RWPE1 (cell line): ENCODE data around the gene USP24.

Source experiments
- CTCF ChIA-PET: fragments of 350-600 bp; sonication (Branson Sonifier 250); formaldehyde crosslinking; extraction: SDS; loops from one replicate; lab custom pipeline; 2021; lab: Yijun Ruan, JAX
- POLR2A ChIA-PET: fragments of 400-600 bp; formaldehyde crosslinking; extraction: SDS; loops from one replicate; lab custom pipeline; 2020; ENCODE audit warnings: antibody characterized with exemption; ENCODE audit not compliant: low non-redundant PET; lab: Yijun Ruan, JAX
- DNase-seq: peaks from one replicate; pipeline ENCODE4 v3.0.0; 2012; ENCODE audit warnings: low spot score
- H3K27ac ChIP-seq: fragments of 450-650 bp; 2 replicates; pipeline ENCODE4 v1.5.1; 2017
- TF ChIP-seq, protein P1 (sequence below): fragments of 450-650 bp; conservative IDR thresholded peaks from 2 replicates; pipeline ENCODE4 v1.5.1; 2017; ENCODE audit warnings: low read depth, mild to moderate bottlenecking

Gene USP24

GRCh38 chr1:55055951-55056631 is 159.1 kb downstream of the USP24 start:
- DNase-seq: no peak
- ChIA-PET CTCF (no interaction called here), POLR2A (no interaction called here)
- TF ChIP-seq, protein P1, sequence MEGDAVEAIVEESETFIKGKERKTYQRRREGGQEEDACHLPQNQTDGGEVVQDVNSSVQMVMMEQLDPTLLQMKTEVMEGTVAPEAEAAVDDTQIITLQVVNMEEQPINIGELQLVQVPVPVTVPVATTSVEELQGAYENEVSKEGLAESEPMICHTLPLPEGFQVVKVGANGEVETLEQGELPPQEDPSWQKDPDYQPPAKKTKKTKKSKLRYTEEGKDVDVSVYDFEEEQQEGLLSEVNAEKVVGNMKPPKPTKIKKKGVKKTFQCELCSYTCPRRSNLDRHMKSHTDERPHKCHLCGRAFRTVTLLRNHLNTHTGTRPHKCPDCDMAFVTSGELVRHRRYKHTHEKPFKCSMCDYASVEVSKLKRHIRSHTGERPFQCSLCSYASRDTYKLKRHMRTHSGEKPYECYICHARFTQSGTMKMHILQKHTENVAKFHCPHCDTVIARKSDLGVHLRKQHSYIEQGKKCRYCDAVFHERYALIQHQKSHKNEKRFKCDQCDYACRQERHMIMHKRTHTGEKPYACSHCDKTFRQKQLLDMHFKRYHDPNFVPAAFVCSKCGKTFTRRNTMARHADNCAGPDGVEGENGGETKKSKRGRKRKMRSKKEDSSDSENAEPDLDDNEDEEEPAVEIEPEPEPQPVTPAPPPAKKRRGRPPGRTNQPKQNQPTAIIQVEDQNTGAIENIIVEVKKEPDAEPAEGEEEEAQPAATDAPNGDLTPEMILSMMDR: no peak
- H3K27ac ChIP-seq: peak overlapping the region; percentile 32; the same call in 1 of the 2 replicates

- H3K27ac ChIP-seq: peak overlapping the region; percentile 32
- no peak for DNase-seq
- ChIA-PET CTCF (no interaction called here), POLR2A (no interaction called here)
- TF ChIP-seq, protein P1: no peak
These were observed 159.9 kb downstream of the USP24 start for GRCh38 chr1:55055084-55055882.

GRCh38 chr1:55054396-55054795 is 160.8 kb downstream of the USP24 start:
- peak overlapping the region; percentile 32 for H3K27ac ChIP-seq
- no peak for DNase-seq
- ChIA-PET CTCF (no interaction called here), POLR2A (no interaction called here)
- TF ChIP-seq, protein P1: no peak

DNA sequence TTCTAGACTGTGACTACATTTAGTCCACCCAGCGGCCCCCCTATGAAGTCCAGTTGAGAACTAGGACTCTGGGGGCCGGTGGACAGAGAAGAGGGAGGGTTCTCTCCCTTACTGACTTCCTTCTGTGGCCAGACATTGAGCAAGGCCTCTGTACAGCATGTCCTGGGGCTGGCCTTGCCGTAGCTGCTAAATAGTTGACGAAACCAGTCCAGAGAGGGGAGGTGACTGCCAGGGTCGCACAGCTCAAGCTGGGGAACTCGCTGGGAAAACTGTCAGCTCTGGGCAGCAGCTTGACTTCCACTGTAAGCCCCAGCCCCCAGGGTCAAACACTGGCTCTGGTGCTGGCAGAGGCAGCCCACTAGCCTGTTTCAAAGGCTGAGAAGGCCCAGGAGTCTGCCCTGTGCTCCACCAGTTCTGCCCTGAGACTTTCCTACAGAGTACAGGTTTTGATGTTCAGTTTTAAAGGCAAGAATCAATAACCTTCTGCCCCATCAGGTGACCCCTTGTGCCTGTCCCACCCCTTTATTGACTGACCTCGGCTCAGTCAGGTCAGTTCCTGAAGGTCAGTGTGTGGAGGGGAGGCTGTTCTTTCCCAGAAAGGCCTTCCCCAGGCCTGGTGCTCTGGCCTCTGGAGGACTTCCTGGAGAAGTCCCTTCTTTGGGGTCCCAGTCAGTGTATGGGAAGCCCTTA is 161.8 kb downstream of the USP24 start:
- TF ChIP-seq, protein P1: no peak
- POLR2A ChIA-PET: no interaction called here
- H3K27ac ChIP-seq: peak overlapping the region; percentile 32
- CTCF ChIA-PET: no interaction called here
- DNase-seq: no peak

GRCh38 chr1:55052221-55053142 is 162.7 kb downstream of the USP24 start:
- peak overlapping the region; percentile 32 for H3K27ac ChIP-seq
- ChIA-PET POLR2A (no interaction called here), CTCF (no interaction called here)
- DNase-seq: no peak
- TF ChIP-seq, protein P1: no peak
